NT2/D1 (cell line): ENCODE measurements around the gene PHACTR1.

ENCODE experiments used
- DNase-seq: peaks from one replicate; pipeline ENCODE4 v3.0.0-alpha.2; 2011; ENCODE audit warnings: low read depth, low spot score
- H3K27me3 ChIP-seq: 2 replicates; pipeline ENCODE4 v1.6.0; 2011; ENCODE audit warnings: mild to moderate bottlenecking; ENCODE audit not compliant: insufficient read length, insufficient read depth
- H3K36me3 ChIP-seq: 2 replicates; pipeline ENCODE4 v1.6.1; 2011; ENCODE audit warnings: mild to moderate bottlenecking, low read length, mixed read lengths; ENCODE audit not compliant: insufficient read depth, insufficient read length
- H3K4me1 ChIP-seq: 2 replicates; pipeline ENCODE4 v1.5.1; 2011; ENCODE audit not compliant: insufficient read depth, insufficient read length
- H3K4me3 ChIP-seq: 2 replicates; pipeline ENCODE4 v1.5.1; 2011; ENCODE audit warnings: low read depth; ENCODE audit not compliant: insufficient read length
- H3K9ac ChIP-seq: 2 replicates; pipeline ENCODE4 v1.6.0; 2011; ENCODE audit warnings: low read depth; ENCODE audit not compliant: insufficient read length
- H3K9me3 ChIP-seq: 2 replicates; pipeline ENCODE4 v1.5.1; 2011; ENCODE audit warnings: mild to moderate bottlenecking, low read length; ENCODE audit not compliant: insufficient read depth
- SUZ12 ChIP-seq: IDR thresholded peaks from 2 replicates; pipeline ENCODE4 v1.6.1; 2011; ENCODE audit not compliant: insufficient read length, insufficient read depth; ENCODE audit errors: extremely low read depth
- YY1 ChIP-seq: IDR thresholded peaks from 2 replicates; pipeline ENCODE4 v1.6.1; 2011; ENCODE audit not compliant: insufficient read length, insufficient read depth
- ZNF274 ChIP-seq: IDR thresholded peaks from 2 replicates; pipeline ENCODE4 v1.6.1; 2011; ENCODE audit warnings: mild to moderate bottlenecking, low read depth, low read length

Gene PHACTR1

DNA sequence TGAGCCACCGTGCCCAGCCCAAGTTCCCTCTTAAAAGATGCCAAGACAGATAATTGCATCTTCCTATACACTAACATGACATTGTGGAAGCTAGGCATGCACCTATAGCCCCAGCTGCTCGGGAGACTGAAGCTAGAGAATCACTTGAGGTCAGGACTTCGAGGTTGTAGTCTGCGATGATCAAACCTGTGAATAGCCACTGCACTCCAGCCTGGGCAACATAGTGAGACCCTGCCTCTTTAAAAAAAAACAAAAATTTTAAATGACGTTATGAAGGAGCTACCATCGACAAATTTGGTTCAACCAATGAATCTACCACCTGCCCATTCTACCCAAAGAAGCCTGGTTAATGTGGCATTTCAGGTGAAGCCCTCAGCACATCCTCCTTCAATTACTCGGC is 531.1 kb downstream of the PHACTR1 start:
- TF ChIP-seq YY1 = no peak
- TF ChIP-seq ZNF274 = no peak
- TF ChIP-seq SUZ12 = no peak
- H3K36me3 ChIP-seq = no peaks in the 10 kb centered on the region
- no peak overlapping the region for H3K9ac ChIP-seq
- no peak overlapping the region for H3K4me3 ChIP-seq
- peaks cover 4% of the 10 kb centered on the region for H3K4me1 ChIP-seq
- no peaks in the 10 kb centered on the region for H3K27me3 ChIP-seq
- no peak for DNase-seq
- peaks cover 5% of the 10 kb centered on the region; the same call in 1 of the 2 replicates for H3K9me3 ChIP-seq

DNA sequence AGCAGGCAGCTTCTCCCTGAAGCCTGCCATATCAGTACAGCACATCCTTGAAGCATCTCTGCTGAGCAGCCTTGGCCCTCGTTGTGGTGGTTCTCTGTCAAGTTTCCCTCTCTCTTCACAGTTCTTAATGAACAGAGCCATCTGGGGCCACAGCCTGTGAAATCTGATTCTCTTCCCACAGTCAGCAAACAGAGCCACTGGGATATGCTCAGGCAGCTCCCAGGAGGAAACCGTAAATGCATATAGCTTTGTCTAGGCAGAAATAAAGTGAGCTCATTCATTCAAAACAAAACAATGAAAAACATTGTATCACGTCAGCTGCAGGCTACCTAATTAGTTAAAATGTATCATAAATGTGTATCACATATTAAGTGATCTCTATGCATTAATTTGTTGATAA is 531.5 kb downstream of the PHACTR1 start:
- H3K9ac ChIP-seq = no peak overlapping the region
- no peaks in the 10 kb centered on the region for H3K36me3 ChIP-seq
- DNase-seq = no peak
- peaks cover 4% of the 10 kb centered on the region for H3K4me1 ChIP-seq
- no peaks in the 10 kb centered on the region for H3K27me3 ChIP-seq
- H3K9me3 ChIP-seq = peaks cover 5% of the 10 kb centered on the region; the same call in 1 of the 2 replicates
- TF ChIP-seq SUZ12 = no peak
- TF ChIP-seq YY1 = no peak
- no peak for TF ChIP-seq ZNF274
- H3K4me3 ChIP-seq = no peak overlapping the region

DNA sequence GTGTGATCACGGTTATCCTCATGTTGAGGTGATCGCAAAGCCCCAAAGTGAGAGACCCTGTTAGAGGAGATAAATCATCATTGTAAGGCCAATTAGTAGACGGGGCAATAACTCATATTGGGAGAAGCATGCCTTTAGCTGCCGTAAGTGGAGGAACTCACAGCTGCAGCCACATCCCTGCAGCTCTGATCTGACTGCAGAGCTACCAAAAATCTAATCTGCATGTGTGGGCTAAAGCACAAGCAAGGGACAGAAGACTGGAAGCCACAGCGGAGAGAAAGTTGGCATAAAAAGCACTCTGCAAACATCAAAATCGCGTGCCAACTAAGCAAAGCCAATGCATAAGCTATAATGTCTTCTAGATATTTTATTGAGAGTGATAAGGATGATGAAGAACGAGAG is 532.0 kb downstream of the PHACTR1 start:
- H3K9me3 ChIP-seq = peaks cover 2% of the 10 kb centered on the region; the same call in 1 of the 2 replicates
- peaks cover 4% of the 10 kb centered on the region for H3K4me1 ChIP-seq
- H3K27me3 ChIP-seq = no peaks in the 10 kb centered on the region
- no peak overlapping the region for H3K4me3 ChIP-seq
- TF ChIP-seq ZNF274 = no peak
- TF ChIP-seq SUZ12 = no peak
- no peak for TF ChIP-seq YY1
- no peak for DNase-seq
- no peaks in the 10 kb centered on the region for H3K36me3 ChIP-seq
- peak overlapping the region; percentile 6 for H3K9ac ChIP-seq

DNA sequence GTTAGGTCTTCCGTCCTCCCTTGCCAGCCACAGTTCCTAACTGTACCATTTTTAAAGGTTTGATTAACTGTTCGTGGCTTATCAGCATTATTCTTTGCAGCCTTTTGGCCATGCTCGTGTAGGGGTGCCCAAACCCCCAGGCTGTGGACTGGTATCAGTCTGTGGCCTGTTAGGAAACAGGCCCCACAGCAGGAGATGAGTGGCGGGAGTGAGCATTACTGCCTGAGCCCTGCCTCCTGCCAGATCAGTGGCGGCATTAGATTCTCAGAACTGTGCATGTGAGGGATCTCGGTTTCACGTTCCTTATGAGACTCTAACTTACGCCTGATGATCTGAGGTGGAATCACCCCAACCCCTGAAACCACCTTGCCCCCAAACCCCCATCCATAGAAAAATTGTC is 532.4 kb downstream of the PHACTR1 start:
- Histone ChIP-seq H3K36me3 (no peaks in the 10 kb centered on the region), H3K27me3 (no peaks in the 10 kb centered on the region), H3K4me1 (peaks cover 4% of the 10 kb centered on the region), H3K4me3 (no peak overlapping the region), H3K9me3 (no peaks in the 10 kb centered on the region; the same call in 1 of the 2 replicates), H3K9ac (no peak overlapping the region)
- no peak for DNase-seq
- no peak for TF ChIP-seq YY1
- TF ChIP-seq SUZ12 = no peak
- no peak for TF ChIP-seq ZNF274

DNA sequence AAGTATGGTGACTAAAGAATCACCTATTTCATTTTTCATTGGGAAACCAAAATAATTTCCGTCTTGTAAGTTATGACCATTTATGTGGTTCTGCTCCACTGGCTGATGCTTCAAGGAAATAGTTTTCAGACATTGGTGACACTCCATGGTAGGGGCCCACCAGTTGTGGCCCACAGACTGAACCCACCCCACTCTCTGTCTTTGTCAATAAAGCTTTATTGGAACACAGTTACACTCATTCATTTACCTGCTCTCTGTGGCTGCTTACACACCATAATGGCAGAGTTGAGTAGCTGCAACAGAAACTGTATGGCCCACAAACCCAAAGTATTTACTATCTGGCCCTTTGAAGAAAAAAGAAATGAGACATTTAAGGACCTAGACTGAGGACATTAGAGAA is 533.2 kb downstream of the PHACTR1 start:
- Histone ChIP-seq H3K27me3 (no peaks in the 10 kb centered on the region), H3K36me3 (no peaks in the 10 kb centered on the region), H3K9me3 (peaks cover 7% of the 10 kb centered on the region; the same call in 1 of the 2 replicates), H3K9ac (no peak overlapping the region), H3K4me3 (no peak overlapping the region), H3K4me1 (peaks cover 4% of the 10 kb centered on the region)
- DNase-seq = no peak
- TF ChIP-seq YY1 (no peak), ZNF274 (no peak), SUZ12 (no peak)

DNA sequence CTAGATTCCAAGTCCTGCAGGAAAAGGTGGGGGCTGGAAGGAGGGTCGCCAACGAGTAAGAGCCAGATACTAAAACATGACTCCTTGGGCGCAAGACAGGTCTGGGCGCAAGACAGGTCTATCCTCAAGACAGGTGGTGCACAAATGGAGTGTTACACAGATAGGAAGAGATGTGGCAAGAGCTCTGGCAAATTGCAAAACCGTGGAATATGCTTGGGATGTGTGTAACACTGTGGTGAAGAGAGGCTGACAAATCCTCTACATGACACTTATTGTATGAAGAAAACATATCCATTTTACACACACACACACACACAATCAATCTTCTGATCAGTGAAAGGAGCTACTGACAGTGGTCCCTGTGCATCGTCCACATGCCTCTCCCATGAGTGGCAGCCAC is 534.1 kb downstream of the PHACTR1 start:
- H3K4me3 ChIP-seq = no peak overlapping the region
- no peaks in the 10 kb centered on the region for H3K27me3 ChIP-seq
- H3K36me3 ChIP-seq = no peaks in the 10 kb centered on the region
- no peak overlapping the region for H3K9ac ChIP-seq
- peaks cover 4% of the 10 kb centered on the region for H3K4me1 ChIP-seq
- DNase-seq = no peak
- TF ChIP-seq YY1 (no peak), ZNF274 (no peak), SUZ12 (no peak)
- peaks cover 16% of the 10 kb centered on the region; the same call in 1 of the 2 replicates for H3K9me3 ChIP-seq

DNA sequence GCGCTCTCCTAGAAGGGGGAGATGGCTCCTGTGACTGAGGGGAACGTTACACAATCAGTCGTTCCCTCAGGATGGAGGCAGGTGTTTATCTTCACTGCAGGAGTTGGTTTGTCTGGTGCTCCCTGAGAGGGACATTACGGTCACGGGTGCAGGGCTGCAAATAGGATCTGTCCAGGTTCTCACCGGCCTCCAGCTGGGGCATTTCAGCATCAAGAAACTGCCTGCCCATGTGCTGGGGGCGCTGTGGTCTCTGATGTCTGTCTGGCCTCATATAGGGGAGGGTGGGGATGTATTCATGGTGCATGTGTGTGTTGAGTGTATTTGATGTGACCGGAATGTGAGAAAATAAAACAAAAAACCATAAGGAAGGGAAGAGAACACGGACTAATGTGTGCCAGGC is 534.7 kb downstream of the PHACTR1 start:
- DNase-seq = no peak
- no peak overlapping the region for H3K4me3 ChIP-seq
- no peak for TF ChIP-seq SUZ12
- TF ChIP-seq ZNF274 = no peak
- no peak for TF ChIP-seq YY1
- H3K9ac ChIP-seq = no peak overlapping the region
- no peaks in the 10 kb centered on the region for H3K27me3 ChIP-seq
- H3K9me3 ChIP-seq = peaks cover 22% of the 10 kb centered on the region; the same call in 1 of the 2 replicates
- H3K36me3 ChIP-seq = no peaks in the 10 kb centered on the region
- H3K4me1 ChIP-seq = peaks cover 4% of the 10 kb centered on the region

DNA sequence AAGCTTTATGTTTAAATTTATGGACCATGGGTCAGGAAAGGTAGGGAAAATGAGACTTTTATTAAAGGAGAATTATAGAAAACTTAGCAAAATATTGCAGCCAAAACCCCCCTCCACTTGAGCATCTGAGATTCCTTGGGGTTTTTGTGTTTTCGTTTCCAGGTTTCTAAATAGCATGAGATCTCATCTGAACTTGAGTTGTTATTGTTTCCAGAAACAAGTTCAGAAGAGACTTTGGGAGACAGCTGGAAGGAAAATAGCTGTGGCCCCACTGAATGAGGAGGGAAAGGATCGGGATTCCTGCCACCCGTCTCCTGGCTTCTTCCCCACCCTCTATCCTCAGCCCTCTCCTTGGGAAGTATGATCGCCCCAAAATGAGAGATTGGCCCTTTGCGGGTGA is 536.2 kb downstream of the PHACTR1 start:
- TF ChIP-seq SUZ12 (no peak), YY1 (no peak), ZNF274 (no peak)
- peaks cover 4% of the 10 kb centered on the region for H3K4me1 ChIP-seq
- no peaks in the 10 kb centered on the region for H3K36me3 ChIP-seq
- peaks cover 31% of the 10 kb centered on the region; the same call in 1 of the 2 replicates for H3K9me3 ChIP-seq
- no peak overlapping the region for H3K4me3 ChIP-seq
- H3K27me3 ChIP-seq = no peaks in the 10 kb centered on the region
- H3K9ac ChIP-seq = no peak overlapping the region
- no peak for DNase-seq
